ENCODE measurements around the gene SCO1.

DNA sequence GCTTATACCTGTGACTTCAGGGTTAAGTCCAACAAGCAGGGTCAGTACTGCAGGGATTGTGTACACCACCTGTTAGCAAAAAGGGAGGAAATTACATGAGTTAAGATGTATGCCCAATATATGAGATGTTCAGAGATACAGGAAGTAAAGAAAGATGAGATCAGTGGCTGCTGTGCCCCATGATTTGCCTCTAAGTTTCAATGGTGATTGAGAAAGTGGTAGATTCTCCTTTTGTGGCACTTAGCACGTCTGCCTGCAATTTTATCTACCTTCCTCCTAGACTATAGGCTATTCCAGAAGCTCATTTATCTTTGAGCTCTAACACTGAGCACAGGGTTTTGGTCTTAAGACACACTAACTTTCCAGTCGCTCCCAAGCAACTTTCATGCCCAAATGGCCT, 28.9 kb upstream of the SCO1 start:
- TF ChIP-seq, protein P1, sequence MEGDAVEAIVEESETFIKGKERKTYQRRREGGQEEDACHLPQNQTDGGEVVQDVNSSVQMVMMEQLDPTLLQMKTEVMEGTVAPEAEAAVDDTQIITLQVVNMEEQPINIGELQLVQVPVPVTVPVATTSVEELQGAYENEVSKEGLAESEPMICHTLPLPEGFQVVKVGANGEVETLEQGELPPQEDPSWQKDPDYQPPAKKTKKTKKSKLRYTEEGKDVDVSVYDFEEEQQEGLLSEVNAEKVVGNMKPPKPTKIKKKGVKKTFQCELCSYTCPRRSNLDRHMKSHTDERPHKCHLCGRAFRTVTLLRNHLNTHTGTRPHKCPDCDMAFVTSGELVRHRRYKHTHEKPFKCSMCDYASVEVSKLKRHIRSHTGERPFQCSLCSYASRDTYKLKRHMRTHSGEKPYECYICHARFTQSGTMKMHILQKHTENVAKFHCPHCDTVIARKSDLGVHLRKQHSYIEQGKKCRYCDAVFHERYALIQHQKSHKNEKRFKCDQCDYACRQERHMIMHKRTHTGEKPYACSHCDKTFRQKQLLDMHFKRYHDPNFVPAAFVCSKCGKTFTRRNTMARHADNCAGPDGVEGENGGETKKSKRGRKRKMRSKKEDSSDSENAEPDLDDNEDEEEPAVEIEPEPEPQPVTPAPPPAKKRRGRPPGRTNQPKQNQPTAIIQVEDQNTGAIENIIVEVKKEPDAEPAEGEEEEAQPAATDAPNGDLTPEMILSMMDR (IDR thresholded peaks at IDR 0.05 in 2 of 3, conservative IDR thresholded peaks at IDR 0.05 in 1 of 3; ENCODE audit: control insufficient read depth in 2 of 3, extremely low read depth in 1 of 3, insufficient read depth in 1 of 3, low read depth in 3 of 3, low read length in 3 of 3), result no peak
- TF ChIP-seq TAF1 (IDR thresholded peaks at IDR 0.05; ENCODE audit: borderline replicate concordance, low read depth, low read length) (no peak), EGR1 (IDR thresholded peaks at IDR 0.05; ENCODE audit: borderline replicate concordance in 1 of 2, low read depth in 2 of 2, low read length in 2 of 2) (no peak), FOXK2 (IDR thresholded peaks at IDR 0.05) (no peak), RCOR1 (conservative IDR thresholded peaks at IDR 0.05; ENCODE audit: low read depth, low read length) (no peak), BRCA1 (IDR thresholded peaks at IDR 0.05; ENCODE audit: low read depth, low read length) (no peak), PML (IDR thresholded peaks at IDR 0.05; ENCODE audit: low read length) (no peak), CEBPB (IDR thresholded peaks at IDR 0.05; ENCODE audit: borderline replicate concordance in 1 of 2, low read depth in 2 of 2, low read length in 2 of 2) (no peak)
- TF ChIP-seq, protein P2, sequence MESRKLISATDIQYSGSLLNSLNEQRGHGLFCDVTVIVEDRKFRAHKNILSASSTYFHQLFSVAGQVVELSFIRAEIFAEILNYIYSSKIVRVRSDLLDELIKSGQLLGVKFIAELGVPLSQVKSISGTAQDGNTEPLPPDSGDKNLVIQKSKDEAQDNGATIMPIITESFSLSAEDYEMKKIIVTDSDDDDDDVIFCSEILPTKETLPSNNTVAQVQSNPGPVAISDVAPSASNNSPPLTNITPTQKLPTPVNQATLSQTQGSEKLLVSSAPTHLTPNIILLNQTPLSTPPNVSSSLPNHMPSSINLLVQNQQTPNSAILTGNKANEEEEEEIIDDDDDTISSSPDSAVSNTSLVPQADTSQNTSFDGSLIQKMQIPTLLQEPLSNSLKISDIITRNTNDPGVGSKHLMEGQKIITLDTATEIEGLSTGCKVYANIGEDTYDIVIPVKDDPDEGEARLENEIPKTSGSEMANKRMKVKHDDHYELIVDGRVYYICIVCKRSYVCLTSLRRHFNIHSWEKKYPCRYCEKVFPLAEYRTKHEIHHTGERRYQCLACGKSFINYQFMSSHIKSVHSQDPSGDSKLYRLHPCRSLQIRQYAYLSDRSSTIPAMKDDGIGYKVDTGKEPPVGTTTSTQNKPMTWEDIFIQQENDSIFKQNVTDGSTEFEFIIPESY (IDR thresholded peaks at IDR 0.05), result no peak
- TF ChIP-seq, protein P3, sequence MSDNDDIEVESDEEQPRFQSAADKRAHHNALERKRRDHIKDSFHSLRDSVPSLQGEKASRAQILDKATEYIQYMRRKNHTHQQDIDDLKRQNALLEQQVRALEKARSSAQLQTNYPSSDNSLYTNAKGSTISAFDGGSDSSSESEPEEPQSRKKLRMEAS (IDR thresholded peaks at IDR 0.05; ENCODE audit: low read depth, low read length), result no peak

All from GM12878 (cell line).